K562 (cell line): Measurements from ENCODE around the gene THOP1. TPM values are rescaled to one million over a fixed set of nuclear protein-coding genes. Genes with fewer than 3 reads are reported as not detected.

Source experiments
- ARNT ChIP-seq, 2 experiments: fragments of 450-650 bp; IDR thresholded peaks; 2 replicates each; pipeline ENCODE4 v1.6.1; 2016; ENCODE audit warnings: mild to moderate bottlenecking in 1 of 2
- CBX1 ChIP-seq: sonication (generic); IDR thresholded peaks from 2 replicates; pipeline ENCODE4 v1.6.1; 2016; ENCODE audit warnings: antibody characterized with exemption, low read depth, mild to moderate bottlenecking
- EP400 ChIP-seq: fragments of 450-650 bp; IDR thresholded peaks from 2 replicates; pipeline ENCODE4 v1.6.1; 2017; ENCODE audit warnings: antibody characterized with exemption, mild to moderate bottlenecking, moderate library complexity
- IFI16 ChIP-seq: fragments of 250-450 bp; sonication (Bioruptor Pico); IDR thresholded peaks from 2 replicates; pipeline ENCODE4 v2.1.2; 2022; ENCODE audit warnings: mild to moderate bottlenecking, inconsistent platforms
- IRF2 ChIP-seq: sonication (generic); formaldehyde crosslinking; IDR thresholded peaks from 2 replicates; pipeline ENCODE4 v1.8.1; 2022; ENCODE audit warnings: mild to moderate bottlenecking, missing genetic modification reagents
- MAFF ChIP-seq: IDR thresholded peaks from 2 replicates; pipeline ENCODE4 v1.6.1; 2012; ENCODE audit warnings: low read length, improper control_type of control experiment
- NR3C1 ChIP-seq: sonication (generic); formaldehyde crosslinking; IDR thresholded peaks from 2 replicates; pipeline ENCODE4 v1.8.1; 2022; ENCODE audit warnings: missing genetic modification reagents
- RBM25 ChIP-seq: fragments of 200-400 bp; formaldehyde crosslinking; IDR thresholded peaks from 2 replicates; pipeline ENCODE4 v1.6.1; 2018; ENCODE audit warnings: low read length, low read depth, moderate library complexity; ENCODE audit not compliant: severe bottlenecking
- RHOXF2B ChIP-seq: fragments of 250-450 bp; sonication (Bioruptor Pico); conservative IDR thresholded peaks from 2 replicates; pipeline ENCODE4 v1.5.1; 2021
- RUNX1 ChIP-seq: sonication (generic); IDR thresholded peaks from 2 replicates; pipeline ENCODE4 v1.6.1; 2016; ENCODE audit warnings: antibody characterized with exemption, low read depth
- SNAPC5 ChIP-seq: fragments of 250-450 bp; sonication (Bioruptor Pico); IDR thresholded peaks from 2 replicates; pipeline ENCODE4 v1.8.0; 2021; ENCODE audit warnings: moderate library complexity, mild to moderate bottlenecking, inconsistent platforms
- TCF7L2 ChIP-seq: fragments of 150-350 bp; IDR thresholded peaks from 2 replicates; pipeline ENCODE4 v1.6.1; 2016; ENCODE audit warnings: low read depth, mild to moderate bottlenecking, low read length, moderate library complexity
- TOE1 ChIP-seq, 2 experiments: fragments of 450-650 bp in 1 of 2; sonication (generic) in 1 of 2; formaldehyde crosslinking in 1 of 2; IDR thresholded peaks; 2 replicates each; pipeline versions ENCODE4 v1.7.1 to v1.8.0; 2016 to 2022; ENCODE audit warnings: borderline replicate concordance in 2 of 2, mild to moderate bottlenecking in 2 of 2, antibody characterized with exemption in 1 of 2, inconsistent platforms in 1 of 2, low read depth in 1 of 2, missing genetic modification reagents in 1 of 2, moderate library complexity in 1 of 2
- ZBTB1 ChIP-seq: sonication (generic); formaldehyde crosslinking; IDR thresholded peaks from 2 replicates; pipeline ENCODE4 v1.8.1; 2023; ENCODE audit warnings: missing genetic modification reagents, low read depth, mild to moderate bottlenecking, borderline replicate concordance
- ZFP36 ChIP-seq: fragments of 150-350 bp; IDR thresholded peaks from 2 replicates; pipeline ENCODE4 v1.6.1; 2018; ENCODE audit warnings: low read length, low read depth; ENCODE audit not compliant: partially characterized antibody
- ZNF133 ChIP-seq: fragments of 250-450 bp; sonication (Bioruptor Pico); IDR thresholded peaks from 2 replicates; pipeline ENCODE4 v1.4.0; 2020; ENCODE audit warnings: mild to moderate bottlenecking
- ZNF583 ChIP-seq: fragments of 250-450 bp; sonication (Bioruptor Pico); IDR thresholded peaks from 2 replicates; pipeline ENCODE4 v1.4.0; 2020
- polyA plus RNA-seq, 8 experiments: library from polyadenylated mRNA; depleted of rRNA in 4 of 8; stranded (reverse) in 5 of 8; unstranded in 3 of 8; fragments of >200 nt; fragmentation: Nextera tagmentation in 2 of 8; fragmentation: Illumina TruSeq in 1 of 8; extraction: Ambion mirVana in 2 of 8; extraction: Trizol in 1 of 8; gene quantifications; 2 replicates each; pipeline versions ENCODE4 v1.2.1 to v1.2.3, GENCODE V29; 2011 to 2014; ENCODE audit warnings: inconsistent platforms in 1 of 8, missing spikeins in 1 of 8
- total RNA-seq, 7 experiments: library from RNA; depleted of rRNA in 6 of 7; stranded (reverse); fragments of >200 nt in 6 of 7; fragmentation: Illumina TruSeq in 2 of 7; extraction: Trizol in 2 of 7; gene quantifications; 2 replicates each; pipeline versions ENCODE4 v1.2.1 to v1.2.3, GENCODE V29; 2011 to 2021; ENCODE audit warnings: low replicate concordance in 1 of 7
- TF ChIP-seq, protein P1 (sequence below), 3 experiments: fragments of 200-800 bp in 1 of 3; fragments of 250-450 bp in 1 of 3; fragments of 450-650 bp in 1 of 3; sonication (Bioruptor Pico) in 1 of 3; sonication (Bioruptor generic) in 1 of 3; formaldehyde crosslinking in 1 of 3; IDR thresholded peaks; 2 replicates each; pipeline versions ENCODE4 v1.6.1 to v1.8.0; 2016 to 2022; ENCODE audit warnings: mild to moderate bottlenecking in 2 of 3, missing genetic modification characterization in 2 of 3, missing compliant biosample characterization in 1 of 3, moderate library complexity in 1 of 3
- TF ChIP-seq, protein P2 (sequence below): IDR thresholded peaks from 2 replicates; pipeline ENCODE4 v1.6.1; 2012; ENCODE audit warnings: low read depth, low read length, improper control_type of control experiment, borderline replicate concordance
- TF ChIP-seq, protein P3 (sequence below), 2 experiments: fragments of 450-650 bp in 1 of 2; sonication (generic) in 1 of 2; formaldehyde crosslinking; conservative IDR thresholded peaks; 2 replicates each; pipeline versions ENCODE4 v1.4.0 to v1.8.1; 2020 to 2022; ENCODE audit warnings: mild to moderate bottlenecking in 1 of 2, missing genetic modification reagents in 1 of 2
- TF ChIP-seq, protein P4 (sequence below): sonication (generic); formaldehyde crosslinking; IDR thresholded peaks from 2 replicates; pipeline ENCODE4 v1.8.0; 2022; ENCODE audit warnings: missing genetic modification reagents, mild to moderate bottlenecking, moderate library complexity, borderline replicate concordance

The THOP1 gene
- total and polyA plus RNA-seq, 9 of the 15 experiments (the other 6 are each of a cell fraction or from before 2014, with no cell fraction given) = 1.3 to 255 (median 96.1) TPM

DNA sequence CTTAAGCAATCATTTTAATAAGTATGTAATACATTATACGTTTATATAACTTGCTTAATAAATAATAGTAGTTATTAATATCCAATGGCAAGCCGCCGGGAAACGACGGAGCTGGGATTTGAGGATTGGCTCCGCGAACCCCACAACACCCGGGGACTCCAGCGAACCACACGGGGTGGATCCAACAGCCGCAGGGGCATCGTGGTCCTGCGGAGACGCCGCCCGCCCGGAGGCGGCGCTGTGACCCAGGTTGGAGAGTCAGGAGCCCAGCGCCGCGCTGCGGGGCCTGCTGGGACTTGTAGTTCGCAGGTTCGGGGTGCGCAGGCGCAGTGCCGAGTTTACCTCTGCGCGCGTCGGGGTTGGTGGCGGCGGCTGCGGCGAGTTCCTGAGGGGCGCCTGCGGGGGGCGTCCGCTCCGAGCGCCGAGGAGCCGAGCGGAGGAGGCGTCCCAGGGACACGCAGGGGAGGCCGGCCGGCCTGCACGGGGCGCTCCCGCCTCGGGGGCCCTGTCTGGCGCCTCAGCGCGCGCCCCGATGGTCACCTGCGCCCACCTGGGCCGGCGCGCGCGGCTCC is 34.3 kb downstream of the THOP1 start, which contains the start of gene ZNF554 (continued):
- TF ChIP-seq RUNX1 (no peak), MAFF (no peak), ZNF583 (CRISPR knock-in tag) (no peak), TCF7L2 (no peak), EP400 (peak; percentile 24; the same call in 1 of the 2 replicates), TOE1 (IDR thresholded peaks at IDR 0.05; ENCODE audit: borderline replicate concordance) (peak; percentile 45; the same call in 1 of the 2 replicates), TOE1 (CRISPR knock-in tag; IDR thresholded peaks at IDR 0.05; ENCODE audit: borderline replicate concordance, low read depth) (0 out of 2 replicates have a peak, but pooled peaks have one; percentile 75), NR3C1 (no peak), ZFP36 (no peak), SNAPC5 (CRISPR knock-in tag) (no peak), IRF2 (CRISPR knock-in tag) (no peak), RHOXF2B (CRISPR knock-in tag) (no peak), CBX1 (peak; percentile 84), RBM25 (no peak), ARNT (IDR thresholded peaks at IDR 0.05) (no peak), ZNF133 (CRISPR knock-in tag) (no peak), ZBTB1 (CRISPR knock-in tag) (0 out of 2 replicates have a peak, but pooled peaks have one; percentile 22), IFI16 (CRISPR knock-in tag) (no peak)
- TF ChIP-seq, protein P1, sequence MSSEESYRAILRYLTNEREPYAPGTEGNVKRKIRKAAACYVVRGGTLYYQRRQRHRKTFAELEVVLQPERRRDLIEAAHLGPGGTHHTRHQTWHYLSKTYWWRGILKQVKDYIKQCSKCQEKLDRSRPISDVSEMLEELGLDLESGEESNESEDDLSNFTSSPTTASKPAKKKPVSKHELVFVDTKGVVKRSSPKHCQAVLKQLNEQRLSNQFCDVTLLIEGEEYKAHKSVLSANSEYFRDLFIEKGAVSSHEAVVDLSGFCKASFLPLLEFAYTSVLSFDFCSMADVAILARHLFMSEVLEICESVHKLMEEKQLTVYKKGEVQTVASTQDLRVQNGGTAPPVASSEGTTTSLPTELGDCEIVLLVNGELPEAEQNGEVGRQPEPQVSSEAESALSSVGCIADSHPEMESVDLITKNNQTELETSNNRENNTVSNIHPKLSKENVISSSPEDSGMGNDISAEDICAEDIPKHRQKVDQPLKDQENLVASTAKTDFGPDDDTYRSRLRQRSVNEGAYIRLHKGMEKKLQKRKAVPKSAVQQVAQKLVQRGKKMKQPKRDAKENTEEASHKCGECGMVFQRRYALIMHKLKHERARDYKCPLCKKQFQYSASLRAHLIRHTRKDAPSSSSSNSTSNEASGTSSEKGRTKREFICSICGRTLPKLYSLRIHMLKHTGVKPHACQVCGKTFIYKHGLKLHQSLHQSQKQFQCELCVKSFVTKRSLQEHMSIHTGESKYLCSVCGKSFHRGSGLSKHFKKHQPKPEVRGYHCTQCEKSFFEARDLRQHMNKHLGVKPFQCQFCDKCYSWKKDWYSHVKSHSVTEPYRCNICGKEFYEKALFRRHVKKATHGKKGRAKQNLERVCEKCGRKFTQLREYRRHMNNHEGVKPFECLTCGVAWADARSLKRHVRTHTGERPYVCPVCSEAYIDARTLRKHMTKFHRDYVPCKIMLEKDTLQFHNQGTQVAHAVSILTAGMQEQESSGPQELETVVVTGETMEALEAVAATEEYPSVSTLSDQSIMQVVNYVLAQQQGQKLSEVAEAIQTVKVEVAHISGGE (CRISPR knock-in tag; IDR thresholded peaks at IDR 0.05) = peak in 1 of 3 experiments; percentile 52; a peak in 1 of 6 replicates
- TF ChIP-seq, protein P2, sequence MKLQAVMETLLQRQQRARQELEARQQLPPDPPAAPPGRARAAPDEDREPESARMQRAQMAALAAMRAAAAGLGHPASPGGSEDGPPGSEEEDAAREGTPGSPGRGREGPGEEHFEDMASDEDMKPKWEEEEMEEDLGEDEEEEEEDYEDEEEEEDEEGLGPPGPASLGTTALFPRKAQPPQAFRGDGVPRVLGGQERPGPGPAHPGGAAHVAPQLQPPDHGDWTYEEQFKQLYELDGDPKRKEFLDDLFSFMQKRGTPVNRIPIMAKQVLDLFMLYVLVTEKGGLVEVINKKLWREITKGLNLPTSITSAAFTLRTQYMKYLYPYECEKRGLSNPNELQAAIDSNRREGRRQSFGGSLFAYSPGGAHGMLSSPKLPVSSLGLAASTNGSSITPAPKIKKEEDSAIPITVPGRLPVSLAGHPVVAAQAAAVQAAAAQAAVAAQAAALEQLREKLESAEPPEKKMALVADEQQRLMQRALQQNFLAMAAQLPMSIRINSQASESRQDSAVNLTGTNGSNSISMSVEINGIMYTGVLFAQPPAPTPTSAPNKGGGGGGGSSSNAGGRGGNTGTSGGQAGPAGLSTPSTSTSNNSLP = no peak
- TF ChIP-seq, protein P3, sequence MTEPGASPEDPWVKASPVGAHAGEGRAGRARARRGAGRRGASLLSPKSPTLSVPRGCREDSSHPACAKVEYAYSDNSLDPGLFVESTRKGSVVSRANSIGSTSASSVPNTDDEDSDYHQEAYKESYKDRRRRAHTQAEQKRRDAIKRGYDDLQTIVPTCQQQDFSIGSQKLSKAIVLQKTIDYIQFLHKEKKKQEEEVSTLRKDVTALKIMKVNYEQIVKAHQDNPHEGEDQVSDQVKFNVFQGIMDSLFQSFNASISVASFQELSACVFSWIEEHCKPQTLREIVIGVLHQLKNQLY (CRISPR knock-in tag; conservative IDR thresholded peaks at IDR 0.05) = no peak
- TF ChIP-seq, protein P4, sequence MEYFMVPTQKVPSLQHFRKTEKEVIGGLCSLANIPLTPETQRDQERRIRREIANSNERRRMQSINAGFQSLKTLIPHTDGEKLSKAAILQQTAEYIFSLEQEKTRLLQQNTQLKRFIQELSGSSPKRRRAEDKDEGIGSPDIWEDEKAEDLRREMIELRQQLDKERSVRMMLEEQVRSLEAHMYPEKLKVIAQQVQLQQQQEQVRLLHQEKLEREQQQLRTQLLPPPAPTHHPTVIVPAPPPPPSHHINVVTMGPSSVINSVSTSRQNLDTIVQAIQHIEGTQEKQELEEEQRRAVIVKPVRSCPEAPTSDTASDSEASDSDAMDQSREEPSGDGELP (CRISPR knock-in tag) = peak; percentile 89
